ENCODE data around the gene ERBB2.
"Not testable (repeated sequence)": the region's sequence is repeated elsewhere in the genome, so short reads cannot be mapped to it uniquely, and the experiment has no call there.

Gene ERBB2

GRCh38 chr17:39744836-39745215 lies 45.0 kb downstream of the ERBB2 start:
- no peak overlapping the region for H3K9ac ChIP-seq (ENCODE audit: insufficient read length)

GRCh38 chr17:39745335-39746144 lies 45.7 kb downstream of the ERBB2 start:
- TF ChIP-seq EZH2 (IDR thresholded peaks at IDR 0.05) (no peak), FOXP2 (optimal IDR thresholded peaks at IDR 0.05; ENCODE audit: control extremely low read depth, extremely low read length, insufficient read depth) (no peak)
- H3K27ac ChIP-seq = no peak overlapping the region
- no peaks in the 10 kb centered on the region for H3K36me3 ChIP-seq (ENCODE audit: insufficient read depth, low read length)
- H3K4me3 ChIP-seq = no peak overlapping the region
- no peak for DNase-seq (ENCODE audit: low read depth, low spot score)
- H3K9me3 ChIP-seq (ENCODE audit: low read depth, low read length) = no peaks in the 10 kb centered on the region
- no peak overlapping the region for H3K9ac ChIP-seq (ENCODE audit: insufficient read length)

More at GRCh38 chr17:39744836-39745215, 45.0 kb downstream of the ERBB2 start:
- Histone ChIP-seq H3K4me3 (no peak overlapping the region), H3K36me3 (ENCODE audit: insufficient read depth, low read length) (no peaks in the 10 kb centered on the region), H3K27ac (no peak overlapping the region), H3K9me3 (ENCODE audit: low read depth, low read length) (no peaks in the 10 kb centered on the region)
- DNase-seq (ENCODE audit: low read depth, low spot score) = no peak
- TF ChIP-seq FOXP2 (optimal IDR thresholded peaks at IDR 0.05; ENCODE audit: control extremely low read depth, extremely low read length, insufficient read depth) (no peak), EZH2 (IDR thresholded peaks at IDR 0.05) (no peak), POLR2AphosphoS5 (IDR thresholded peaks at IDR 0.05; ENCODE audit: borderline replicate concordance, low read depth, low read length) (no peak)

- DNase-seq (ENCODE audit: low read depth, low spot score) = no peak
- TF ChIP-seq POLR2AphosphoS5 (IDR thresholded peaks at IDR 0.05; ENCODE audit: borderline replicate concordance, low read depth, low read length) (no peak), FOXP2 (optimal IDR thresholded peaks at IDR 0.05; ENCODE audit: control extremely low read depth, extremely low read length, insufficient read depth) (no peak), EZH2 (IDR thresholded peaks at IDR 0.05) (no peak)
- H3K4me3 ChIP-seq = no peak overlapping the region
- H3K9me3 ChIP-seq (ENCODE audit: low read depth, low read length) = no peaks in the 10 kb centered on the region
- no peak overlapping the region for H3K9ac ChIP-seq (ENCODE audit: insufficient read length)
- no peak overlapping the region for H3K27ac ChIP-seq
- no peaks in the 10 kb centered on the region for H3K36me3 ChIP-seq (ENCODE audit: insufficient read depth, low read length)
Observed at GRCh38 chr17:39746145-39746461, 46.2 kb downstream of the ERBB2 start.

- H3K27ac ChIP-seq = no peak overlapping the region
- H3K9ac ChIP-seq (ENCODE audit: insufficient read length) = no peak overlapping the region
- TF ChIP-seq POLR2AphosphoS5 (IDR thresholded peaks at IDR 0.05; ENCODE audit: borderline replicate concordance, low read depth, low read length) (no peak), FOXP2 (optimal IDR thresholded peaks at IDR 0.05; ENCODE audit: control extremely low read depth, extremely low read length, insufficient read depth) (no peak), EZH2 (IDR thresholded peaks at IDR 0.05) (no peak)
- no peak overlapping the region for H3K4me3 ChIP-seq
- no peaks in the 10 kb centered on the region for H3K9me3 ChIP-seq (ENCODE audit: low read depth, low read length)
- H3K36me3 ChIP-seq (ENCODE audit: insufficient read depth, low read length) = no peaks in the 10 kb centered on the region
- no peak for DNase-seq (ENCODE audit: low read depth, low spot score)
Observed at GRCh38 chr17:39747745-39748144, 47.9 kb downstream of the ERBB2 start.

- not testable (repeated sequence) for H3K9me3 ChIP-seq (ENCODE audit: low read depth, low read length); H3K27ac ChIP-seq; DNase-seq (ENCODE audit: low read depth, low spot score); H3K36me3 ChIP-seq (ENCODE audit: insufficient read depth, low read length); H3K9ac ChIP-seq (ENCODE audit: insufficient read length); H3K4me3 ChIP-seq
Observed at GRCh38 chr17:39748444-39749034, 48.7 kb downstream of the ERBB2 start.

GRCh38 chr17:39750131-39751015 lies 50.5 kb downstream of the ERBB2 start:
- no peak overlapping the region for H3K4me3 ChIP-seq
- no peak overlapping the region for H3K27ac ChIP-seq
- H3K36me3 ChIP-seq (ENCODE audit: insufficient read depth, low read length) = no peaks in the 10 kb centered on the region
- TF ChIP-seq POLR2AphosphoS5 (IDR thresholded peaks at IDR 0.05; ENCODE audit: borderline replicate concordance, low read depth, low read length) (no peak), EZH2 (IDR thresholded peaks at IDR 0.05) (no peak), FOXP2 (optimal IDR thresholded peaks at IDR 0.05; ENCODE audit: control extremely low read depth, extremely low read length, insufficient read depth) (no peak)
- no peaks in the 10 kb centered on the region for H3K9me3 ChIP-seq (ENCODE audit: low read depth, low read length)
- no peak overlapping the region for H3K9ac ChIP-seq (ENCODE audit: insufficient read length)
- no peak for DNase-seq (ENCODE audit: low read depth, low spot score)

- no peak for TF ChIP-seq EZH2 (IDR thresholded peaks at IDR 0.05)
- TF ChIP-seq POLR2AphosphoS5 (IDR thresholded peaks at IDR 0.05; ENCODE audit: borderline replicate concordance, low read depth, low read length) = no peak
- no peak for TF ChIP-seq FOXP2 (optimal IDR thresholded peaks at IDR 0.05; ENCODE audit: control extremely low read depth, extremely low read length, insufficient read depth)
- Histone ChIP-seq H3K9me3 (ENCODE audit: low read depth, low read length) (no peaks in the 10 kb centered on the region), H3K36me3 (ENCODE audit: insufficient read depth, low read length) (no peaks in the 10 kb centered on the region), H3K9ac (ENCODE audit: insufficient read length) (no peak overlapping the region), H3K27ac (no peak overlapping the region), H3K4me3 (no peak overlapping the region)
- DNase-seq (ENCODE audit: low read depth, low spot score) = no peak
Observed at GRCh38 chr17:39751016-39751543, 51.2 kb downstream of the ERBB2 start.

GRCh38 chr17:39751637-39752036 lies 51.8 kb downstream of the ERBB2 start:
- no peaks in the 10 kb centered on the region for H3K36me3 ChIP-seq (ENCODE audit: insufficient read depth, low read length)
- no peak overlapping the region for H3K27ac ChIP-seq
- DNase-seq (ENCODE audit: low read depth, low spot score) = no peak
- TF ChIP-seq FOXP2 (optimal IDR thresholded peaks at IDR 0.05; ENCODE audit: control extremely low read depth, extremely low read length, insufficient read depth) (no peak), POLR2AphosphoS5 (IDR thresholded peaks at IDR 0.05; ENCODE audit: borderline replicate concordance, low read depth, low read length) (no peak), EZH2 (IDR thresholded peaks at IDR 0.05) (no peak)
- H3K9ac ChIP-seq (ENCODE audit: insufficient read length) = no peak overlapping the region
- H3K4me3 ChIP-seq = no peak overlapping the region
- no peaks in the 10 kb centered on the region for H3K9me3 ChIP-seq (ENCODE audit: low read depth, low read length)
